ENCODE measurements around the gene JUNB.

Gene JUNB

GRCh38 chr19:12791345-12792050 lies at the start of gene JUNB:
TSS of gene JUNB (plus strand) at chr19:12791486. CDS start at chr19:12791772, 286 bp downstream.
- no peak for DNase-seq

GRCh38 chr19:12745166-12745897 lies 46.0 kb upstream of the JUNB start:
- no peak for DNase-seq

GRCh38 chr19:12748489-12748888 lies 42.8 kb upstream of the JUNB start:
- no peak for DNase-seq

GRCh38 chr19:12749938-12750521 lies 41.3 kb upstream of the JUNB start:
- DNase-seq = no peak

- no peak for DNase-seq
These were observed 40.4 kb upstream of the JUNB start for GRCh38 chr19:12750851-12751250.

- no peak for DNase-seq
These were observed 39.7 kb upstream of the JUNB start, which contains the start of gene BEST2 for GRCh38 chr19:12751635-12752034. TSS of gene BEST2 (plus strand) at chr19:12751791. CDS start at chr19:12752593, 802 bp downstream.

GRCh38 chr19:12752056-12752781 lies 39.1 kb upstream of the JUNB start:
- DNase-seq = no peak

GRCh38 chr19:12754465-12755196 lies 36.7 kb upstream of the JUNB start:
- DNase-seq = no peak

GRCh38 chr19:12756150-12756883 lies 35.0 kb upstream of the JUNB start:
- no peak for DNase-seq

GRCh38 chr19:12757544-12758274 lies 33.6 kb upstream of the JUNB start:
- DNase-seq = no peak

- DNase-seq = no peak
These were observed 31.6 kb upstream of the JUNB start for GRCh38 chr19:12759686-12760085.

- no peak for DNase-seq
These were observed 28.2 kb upstream of the JUNB start for GRCh38 chr19:12763100-12763499.

GRCh38 chr19:12764698-12765097 lies 26.6 kb upstream of the JUNB start:
- DNase-seq = no peak

- peak; percentile 46 for DNase-seq
These were observed 25.2 kb upstream of the JUNB start for GRCh38 chr19:12766051-12766521.

GRCh38 chr19:12767150-12767549 lies 24.1 kb upstream of the JUNB start:
- no peak for DNase-seq

GRCh38 chr19:12767666-12768065 lies 23.6 kb upstream of the JUNB start:
- no peak for DNase-seq

GRCh38 chr19:12769689-12770088 lies 21.6 kb upstream of the JUNB start:
- peak; percentile 42 for DNase-seq

GRCh38 chr19:12770922-12771321 lies 20.4 kb upstream of the JUNB start:
- no peak for DNase-seq

- DNase-seq = no peak
These were observed 19.0 kb upstream of the JUNB start for GRCh38 chr19:12772323-12772722.

- DNase-seq = no peak
These were observed 17.7 kb upstream of the JUNB start for GRCh38 chr19:12773571-12773970.
